Uterus (tissue), 2 donors: ENCODE results near the gene PRKCE.

ENCODE experiments used
- POLR2A ChIP-seq, 2 donors: fragments of 450-650 bp; IDR thresholded peaks; one replicate each; pipeline ENCODE4 v1.6.1; 2016; ENCODE audit warnings: antibody characterized with exemption in 2 of 2, mild to moderate bottlenecking in 1 of 2, moderate library complexity in 1 of 2
- TF ChIP-seq, protein P1 (sequence below), 4 experiments: fragments of 200-600 bp in 2 of 4; fragments of 450-650 bp in 2 of 4; sonication (generic) in 2 of 4; IDR thresholded peaks; one replicate each; pipeline ENCODE4 v1.5.1; 2016 to 2019; ENCODE audit warnings: antibody characterized with exemption in 4 of 4, mild to moderate bottlenecking in 2 of 4, moderate library complexity in 1 of 4

DNA sequence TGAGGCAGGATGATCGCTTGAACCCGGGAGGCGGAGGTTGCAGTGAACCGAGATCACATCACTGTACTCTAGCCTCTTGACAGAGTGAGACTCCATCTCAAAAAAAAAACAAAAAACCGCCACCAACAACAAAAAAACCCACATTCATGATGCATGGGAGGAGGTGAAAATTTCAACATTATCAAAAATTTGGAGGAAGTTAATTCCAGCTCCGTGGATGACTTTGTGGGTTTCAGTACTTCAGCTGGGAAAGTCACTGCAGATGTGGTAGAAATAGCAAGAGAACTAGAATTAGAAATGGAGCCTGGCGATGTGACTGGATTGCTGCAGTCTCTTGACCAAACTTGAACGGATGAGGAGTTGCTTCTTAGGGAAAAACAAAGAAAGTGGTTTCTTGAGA is 74.3 kb downstream of the PRKCE start:
- TF ChIP-seq, protein P1, sequence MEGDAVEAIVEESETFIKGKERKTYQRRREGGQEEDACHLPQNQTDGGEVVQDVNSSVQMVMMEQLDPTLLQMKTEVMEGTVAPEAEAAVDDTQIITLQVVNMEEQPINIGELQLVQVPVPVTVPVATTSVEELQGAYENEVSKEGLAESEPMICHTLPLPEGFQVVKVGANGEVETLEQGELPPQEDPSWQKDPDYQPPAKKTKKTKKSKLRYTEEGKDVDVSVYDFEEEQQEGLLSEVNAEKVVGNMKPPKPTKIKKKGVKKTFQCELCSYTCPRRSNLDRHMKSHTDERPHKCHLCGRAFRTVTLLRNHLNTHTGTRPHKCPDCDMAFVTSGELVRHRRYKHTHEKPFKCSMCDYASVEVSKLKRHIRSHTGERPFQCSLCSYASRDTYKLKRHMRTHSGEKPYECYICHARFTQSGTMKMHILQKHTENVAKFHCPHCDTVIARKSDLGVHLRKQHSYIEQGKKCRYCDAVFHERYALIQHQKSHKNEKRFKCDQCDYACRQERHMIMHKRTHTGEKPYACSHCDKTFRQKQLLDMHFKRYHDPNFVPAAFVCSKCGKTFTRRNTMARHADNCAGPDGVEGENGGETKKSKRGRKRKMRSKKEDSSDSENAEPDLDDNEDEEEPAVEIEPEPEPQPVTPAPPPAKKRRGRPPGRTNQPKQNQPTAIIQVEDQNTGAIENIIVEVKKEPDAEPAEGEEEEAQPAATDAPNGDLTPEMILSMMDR (IDR thresholded peaks at IDR 0.05) = no peak
- no peak for TF ChIP-seq POLR2A (IDR thresholded peaks at IDR 0.05)
